Gastrocnemius medialis (tissue), 4 donors: ENCODE data around the gene LPIN1.

ENCODE experiments used
- CTCF ChIP-seq, 5 experiments: fragments of 450-650 bp in 3 of 5; fragments of 200-600 bp in 2 of 5; sonication (generic) in 2 of 5; IDR thresholded peaks in 4 of 5; conservative IDR thresholded peaks in 1 of 5; 1 replicate in 4 of 5; 2 replicates in 1 of 5; pipeline ENCODE4 v1.5.1; 2016 to 2019; ENCODE audit warnings: antibody characterized with exemption in 5 of 5, mild to moderate bottlenecking in 3 of 5, moderate library complexity in 3 of 5
- POLR2A ChIP-seq, 2 donors: fragments of 450-650 bp; IDR thresholded peaks; one replicate each; pipeline ENCODE4 v1.6.1; 2017; ENCODE audit warnings: antibody characterized with exemption in 2 of 2, mild to moderate bottlenecking in 2 of 2, moderate library complexity in 2 of 2

- TF ChIP-seq CTCF (IDR thresholded peaks at IDR 0.05 in 4 of 5, conservative IDR thresholded peaks at IDR 0.05 in 1 of 5), result no peak
- no peak for TF ChIP-seq POLR2A (IDR thresholded peaks at IDR 0.05)
These were observed 26.7 kb downstream of the LPIN1 start for GRCh38 chr2:11773111-11773510.
